Esophagus muscularis mucosa (tissue), 4 donors: ENCODE data around the gene CRYL1. TPM values are rescaled to one million over a fixed set of nuclear protein-coding genes. Genes with fewer than 3 reads are reported as not detected.

Experiments used
- DNase-seq: peaks from one replicate; pipeline ENCODE4 v3.0.0-alpha.2; 2017; ENCODE audit errors: extremely low spot score
- H3K27ac ChIP-seq, 4 donors: fragments of 200-600 bp; sonication (generic); replicated peaks in 1 of 4; 1 replicate in 3 of 4; 2 replicates in 1 of 4; pipeline ENCODE4 v1.5.1; 2016 to 2019; ENCODE audit warnings: mild to moderate bottlenecking in 1 of 4
- H3K27me3 ChIP-seq, 4 donors: fragments of 200-600 bp; sonication (generic); one replicate each; pipeline versions ENCODE4 v1.5.1 to v1.6.0; 2016 to 2019
- H3K36me3 ChIP-seq, 4 donors: fragments of 200-600 bp; sonication (generic); one replicate each; pipeline ENCODE4 v1.5.1; 2016 to 2019
- H3K4me1 ChIP-seq, 4 donors: fragments of 200-600 bp; sonication (generic); one replicate each; pipeline ENCODE4 v1.5.1; 2016 to 2019
- H3K4me3 ChIP-seq, 4 donors: fragments of 200-600 bp; sonication (generic); 1 replicate in 2 of 4; 2 replicates in 2 of 4; pipeline ENCODE4 v1.5.1; 2016 to 2019; ENCODE audit warnings: mild to moderate bottlenecking in 4 of 4, moderate library complexity in 1 of 4
- H3K9me3 ChIP-seq, 4 donors: fragments of 200-600 bp; sonication (generic); 1 replicate in 3 of 4; 2 replicates in 1 of 4; pipeline ENCODE4 v1.5.1; 2016 to 2019
- EP300 ChIP-seq: sonication (generic); formaldehyde crosslinking; IDR thresholded peaks from one replicate; pipeline ENCODE4 v1.6.1; 2017; ENCODE audit warnings: antibody characterized with exemption
- POLR2A ChIP-seq: fragments of 450-650 bp; IDR thresholded peaks from one replicate; pipeline ENCODE4 v1.6.1; 2017; ENCODE audit warnings: antibody characterized with exemption, moderate library complexity, mild to moderate bottlenecking, low read depth
- POLR2AphosphoS5 ChIP-seq, 2 donors: sonication (generic); formaldehyde crosslinking; IDR thresholded peaks; one replicate each; pipeline ENCODE4 v1.6.1; 2017; ENCODE audit warnings: antibody characterized with exemption in 2 of 2
- WGBS: methylation state at CpG from one replicate; pipeline ENCODE4 v1.1.5; 2018; 5-methylcytosine and 5-hydroxymethylcytosine counted together
- intact Hi-C: fragments of 100-400 bp; cut with DNase I; formaldehyde crosslinking; loops from one replicate; pipeline ENCODE4 v1.15.1; 2023
- total RNA-seq, 4 donors: library from RNA; depleted of rRNA; stranded (reverse); fragments of >200 nt; gene quantifications; one replicate each; pipeline versions ENCODE4 v1.1.0 to v1.2.1, GENCODE V29; 2016
- TF ChIP-seq, protein P1 (sequence below), 3 experiments: fragments of 200-600 bp in 2 of 3; fragments of 450-650 bp in 1 of 3; sonication (generic) in 2 of 3; IDR thresholded peaks; one replicate each; pipeline ENCODE4 v1.5.1; 2017 to 2019; ENCODE audit warnings: antibody characterized with exemption in 3 of 3, mild to moderate bottlenecking in 2 of 3, moderate library complexity in 1 of 3

The CRYL1 gene
- total RNA-seq, 4 donors from 2014 or later: 42.3 to 59.3 (median 45.4) TPM

DNA sequence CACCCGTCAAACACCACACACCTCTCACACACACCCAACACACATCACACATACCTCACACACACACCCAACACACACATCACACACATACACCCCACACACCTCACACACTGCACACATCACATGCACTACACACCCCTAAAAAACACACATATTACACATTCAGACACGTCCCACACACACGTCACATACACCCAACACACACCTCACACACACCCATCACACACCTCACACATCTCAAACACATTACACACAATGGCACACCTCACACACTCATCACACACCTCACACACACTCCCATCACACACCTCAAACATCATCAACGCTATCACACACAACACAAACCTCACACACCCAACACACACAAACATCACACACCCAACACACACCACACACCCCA is 133.1 kb downstream of the CRYL1 start:
- intact Hi-C loops: no loop called here
- no peaks in the 10 kb centered on the region for H3K9me3 ChIP-seq
- no peaks in the 10 kb centered on the region for H3K4me1 ChIP-seq
- no peak overlapping the region for H3K4me3 ChIP-seq
- 95% methylated on average over 4 of the region's 4 CpGs for WGBS
- no peak for DNase-seq
- TF ChIP-seq POLR2AphosphoS5 (IDR thresholded peaks at IDR 0.05): no peak
- TF ChIP-seq EP300: no peak
- TF ChIP-seq, protein P1, sequence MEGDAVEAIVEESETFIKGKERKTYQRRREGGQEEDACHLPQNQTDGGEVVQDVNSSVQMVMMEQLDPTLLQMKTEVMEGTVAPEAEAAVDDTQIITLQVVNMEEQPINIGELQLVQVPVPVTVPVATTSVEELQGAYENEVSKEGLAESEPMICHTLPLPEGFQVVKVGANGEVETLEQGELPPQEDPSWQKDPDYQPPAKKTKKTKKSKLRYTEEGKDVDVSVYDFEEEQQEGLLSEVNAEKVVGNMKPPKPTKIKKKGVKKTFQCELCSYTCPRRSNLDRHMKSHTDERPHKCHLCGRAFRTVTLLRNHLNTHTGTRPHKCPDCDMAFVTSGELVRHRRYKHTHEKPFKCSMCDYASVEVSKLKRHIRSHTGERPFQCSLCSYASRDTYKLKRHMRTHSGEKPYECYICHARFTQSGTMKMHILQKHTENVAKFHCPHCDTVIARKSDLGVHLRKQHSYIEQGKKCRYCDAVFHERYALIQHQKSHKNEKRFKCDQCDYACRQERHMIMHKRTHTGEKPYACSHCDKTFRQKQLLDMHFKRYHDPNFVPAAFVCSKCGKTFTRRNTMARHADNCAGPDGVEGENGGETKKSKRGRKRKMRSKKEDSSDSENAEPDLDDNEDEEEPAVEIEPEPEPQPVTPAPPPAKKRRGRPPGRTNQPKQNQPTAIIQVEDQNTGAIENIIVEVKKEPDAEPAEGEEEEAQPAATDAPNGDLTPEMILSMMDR (IDR thresholded peaks at IDR 0.05): no peak
- TF ChIP-seq POLR2A: no peak
- H3K27ac ChIP-seq: no peak overlapping the region
- no peaks in the 10 kb centered on the region for H3K36me3 ChIP-seq
- H3K27me3 ChIP-seq: no peaks in the 10 kb centered on the region

DNA sequence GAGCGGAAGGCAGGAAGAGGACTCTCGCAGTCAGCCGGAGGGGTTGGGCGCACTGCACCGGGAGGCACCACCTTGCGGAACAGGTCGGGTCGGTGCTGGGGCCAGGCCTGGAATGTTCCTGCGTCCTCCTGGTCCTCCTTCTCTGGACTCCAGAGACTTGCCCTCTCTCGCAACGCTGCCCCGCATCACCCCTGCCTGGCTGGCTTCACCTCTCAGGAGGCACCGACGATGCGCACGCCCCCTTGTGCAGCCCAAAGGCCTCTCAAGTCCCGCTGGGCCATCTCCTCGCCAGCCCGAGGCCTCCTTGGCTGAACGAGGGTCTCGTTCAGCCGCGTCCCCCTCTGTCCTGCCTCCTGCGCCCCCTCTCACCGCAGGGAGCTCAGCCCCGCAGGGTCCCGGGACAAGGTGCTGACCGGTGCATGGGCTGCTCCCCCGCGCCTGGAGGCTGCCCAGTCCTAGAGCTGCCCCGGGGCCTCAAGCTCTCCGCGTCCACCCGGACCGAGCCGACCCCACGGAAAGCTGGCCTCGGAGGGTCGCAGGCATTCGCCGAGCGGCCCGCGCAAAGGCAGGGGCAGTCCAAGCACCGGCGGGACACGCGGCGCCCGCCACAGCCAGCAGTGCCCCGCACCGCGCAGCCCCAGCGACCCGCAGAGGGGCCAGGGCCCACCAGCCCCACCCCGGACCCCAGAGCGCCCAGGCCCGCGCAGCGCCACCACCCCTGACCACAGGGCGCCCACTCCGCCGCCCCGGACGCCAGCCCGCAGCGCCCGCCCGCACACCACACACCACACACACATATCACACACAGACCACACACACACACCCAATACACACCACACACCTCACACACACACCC is 133.8 kb downstream of the CRYL1 start:
- WGBS: 95% methylated on average over 57 of the region's 69 CpGs
- Histone ChIP-seq H3K27ac (no peak overlapping the region), H3K36me3 (no peaks in the 10 kb centered on the region), H3K27me3 (no peaks in the 10 kb centered on the region), H3K9me3 (no peaks in the 10 kb centered on the region), H3K4me1 (no peaks in the 10 kb centered on the region), H3K4me3 (no peak overlapping the region)
- TF ChIP-seq, protein P1 (IDR thresholded peaks at IDR 0.05): no peak
- TF ChIP-seq EP300 (no peak), POLR2A (no peak), POLR2AphosphoS5 (IDR thresholded peaks at IDR 0.05) (no peak)
- intact Hi-C loops: no loop called here
- no peak for DNase-seq

DNA sequence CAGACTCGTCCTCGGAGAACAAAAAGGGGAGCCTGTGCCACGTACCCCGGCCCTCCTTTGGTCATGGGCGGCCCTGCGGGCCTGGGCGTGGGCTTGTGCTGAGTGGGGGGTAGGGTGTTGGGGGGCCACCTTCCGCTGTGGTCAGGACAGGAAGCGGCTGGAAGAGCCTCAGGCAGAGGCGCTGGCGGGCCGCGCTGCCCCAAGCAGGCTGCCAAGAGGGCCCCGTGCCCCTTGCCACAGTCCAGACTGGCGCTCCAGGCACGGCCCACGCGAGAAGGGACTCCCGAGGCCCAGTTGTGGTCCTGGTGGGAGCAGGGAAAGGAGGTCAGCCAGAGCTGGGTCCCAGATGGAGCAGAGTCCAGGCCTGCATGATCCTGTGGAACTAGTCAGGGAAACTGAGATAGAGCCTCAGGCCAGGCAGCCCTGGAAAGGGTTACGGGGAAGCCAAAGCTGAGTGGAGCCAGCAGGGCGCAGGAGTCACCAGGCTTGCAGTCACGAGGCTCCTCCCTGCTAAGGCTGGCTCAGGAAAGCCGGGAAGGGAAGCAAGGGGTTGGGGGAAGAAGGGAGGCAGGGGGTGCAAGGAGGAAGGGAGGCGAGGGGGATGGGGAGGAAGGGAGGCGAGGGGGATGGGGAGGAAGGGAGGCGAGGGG is 135.0 kb downstream of the CRYL1 start:
- H3K9me3 ChIP-seq: no peaks in the 10 kb centered on the region
- 91% methylated on average over 20 of the region's 26 CpGs for WGBS
- intact Hi-C loops: no loop called here
- H3K36me3 ChIP-seq: no peaks in the 10 kb centered on the region
- H3K4me1 ChIP-seq: no peaks in the 10 kb centered on the region
- no peak overlapping the region for H3K27ac ChIP-seq
- no peaks in the 10 kb centered on the region for H3K27me3 ChIP-seq
- TF ChIP-seq POLR2AphosphoS5 (IDR thresholded peaks at IDR 0.05) (no peak), EP300 (no peak), POLR2A (no peak)
- TF ChIP-seq, protein P1 (IDR thresholded peaks at IDR 0.05): no peak
- H3K4me3 ChIP-seq: no peak overlapping the region
- DNase-seq: no peak

DNA sequence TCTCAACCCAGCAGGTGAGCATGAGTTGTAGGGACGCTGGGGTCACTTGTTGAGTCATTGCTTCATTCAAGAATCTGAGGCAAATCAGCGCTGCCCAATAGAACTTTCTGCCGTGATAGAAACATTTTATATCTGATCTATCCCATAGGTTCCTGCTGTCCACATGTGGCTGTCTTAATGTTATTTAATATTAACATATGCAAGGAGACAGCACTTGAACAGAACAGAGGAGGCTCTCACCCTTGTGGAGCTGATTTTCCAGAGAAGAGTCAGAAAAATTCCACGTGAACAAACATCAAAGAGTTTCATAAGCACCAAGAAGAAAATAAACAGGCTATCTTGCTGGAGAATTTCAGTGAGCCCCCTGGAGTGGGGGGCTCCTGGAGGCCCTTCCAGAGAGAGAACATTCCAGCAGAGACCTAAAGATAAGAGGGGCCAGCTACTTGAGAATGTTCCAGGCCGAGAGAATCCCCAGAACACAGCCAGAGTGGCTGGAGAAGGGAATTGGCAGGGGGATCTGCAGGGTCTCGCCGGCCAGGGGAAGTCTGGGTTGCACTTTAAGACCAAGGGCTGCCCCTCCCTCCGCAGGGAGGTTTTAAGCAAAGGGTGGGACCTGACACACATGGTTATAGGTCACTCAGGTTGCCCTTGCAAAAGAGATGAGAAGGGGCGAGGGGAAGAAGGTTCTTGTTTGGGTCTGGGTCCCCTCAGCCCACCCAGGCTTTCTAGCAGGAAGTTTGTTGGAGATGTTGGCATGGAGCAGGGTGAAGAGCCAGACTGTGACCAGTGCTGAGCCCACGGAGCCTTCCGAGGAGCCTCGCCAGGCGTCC is 135.7 kb downstream of the CRYL1 start:
- intact Hi-C loops: no loop called here
- H3K9me3 ChIP-seq: no peaks in the 10 kb centered on the region
- TF ChIP-seq POLR2A (no peak), POLR2AphosphoS5 (IDR thresholded peaks at IDR 0.05) (no peak), EP300 (no peak)
- TF ChIP-seq, protein P1 (IDR thresholded peaks at IDR 0.05): no peak
- H3K27ac ChIP-seq: no peak overlapping the region
- 97% methylated on average over 11 of the region's 13 CpGs for WGBS
- no peaks in the 10 kb centered on the region for H3K27me3 ChIP-seq
- no peaks in the 10 kb centered on the region for H3K36me3 ChIP-seq
- no peak for DNase-seq
- H3K4me3 ChIP-seq: no peak overlapping the region
- no peaks in the 10 kb centered on the region for H3K4me1 ChIP-seq
